ENCODE results near the gene KCNIP1.

DNA sequence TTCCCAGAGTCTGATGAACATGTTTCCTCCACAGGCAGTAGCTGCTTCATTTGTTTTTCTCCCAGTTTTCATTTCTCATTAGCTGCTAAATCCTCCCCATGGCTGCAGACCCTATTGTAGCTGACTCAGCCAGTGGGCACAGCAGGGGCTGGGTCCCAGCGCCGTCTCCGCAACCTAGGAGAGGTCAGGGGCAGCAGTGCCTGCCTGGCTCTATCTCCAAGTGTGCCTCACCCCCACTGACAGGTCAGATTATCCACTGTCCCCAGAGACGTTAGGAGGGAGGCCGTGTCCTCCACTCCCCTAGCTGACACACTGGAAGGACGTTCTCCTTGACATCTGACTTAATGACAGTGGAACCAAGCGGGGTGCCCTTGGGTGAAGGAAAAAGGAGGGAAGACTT lies 31.1 kb downstream of the KCNIP1 start:
- TF ChIP-seq POLR2A (IDR thresholded peaks at IDR 0.05) (no peak), CTCF (IDR thresholded peaks at IDR 0.05) (no peak)
